ENCODE data around the gene DNAAF1.

The DNAAF1 gene

DNA sequence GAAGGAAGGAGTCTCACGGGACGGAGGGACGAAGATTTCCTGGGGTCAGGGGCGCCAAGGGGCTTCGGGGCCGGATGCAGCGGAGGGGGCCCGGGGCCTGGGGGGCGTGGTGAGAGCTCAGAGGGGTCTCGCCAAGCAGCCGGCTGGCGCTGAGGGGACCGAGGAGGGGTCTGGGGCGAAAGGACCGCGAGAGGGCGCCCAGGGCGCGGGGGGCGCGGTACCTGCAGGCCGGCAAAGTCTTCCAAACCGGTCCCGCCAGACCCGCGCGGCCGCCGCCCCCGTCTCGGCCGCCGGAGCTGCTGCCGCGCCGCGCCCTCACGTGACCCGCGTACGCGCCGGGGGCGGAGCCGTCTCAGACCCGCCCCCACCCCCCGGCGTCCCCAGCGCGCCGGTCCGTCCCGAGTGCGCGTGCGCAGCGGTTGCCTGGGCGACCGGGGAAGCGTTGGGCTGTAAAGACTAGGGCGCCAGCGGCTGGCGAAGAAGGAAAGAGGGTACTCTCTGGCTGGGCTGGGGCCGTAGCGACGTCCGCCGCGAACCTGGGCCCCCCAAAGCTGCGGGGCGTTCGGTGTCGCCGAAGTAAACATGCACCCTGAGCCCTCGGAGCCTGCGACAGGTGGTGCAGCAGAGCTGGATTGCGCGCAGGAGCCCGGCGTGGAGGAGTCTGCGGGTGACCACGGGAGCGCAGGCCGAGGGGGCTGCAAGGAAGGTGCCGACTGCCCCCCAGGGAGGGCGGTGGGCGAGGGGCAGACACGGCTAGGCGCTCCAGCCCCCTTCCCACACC lies at the start of gene DNAAF1, which contains the start of gene HSDL1:
Gene DNAAF1 (plus strand): TSS at position 450 of the 781 bp plus-strand sequence. CDS start 133 bp downstream, at position 583.
Gene HSDL1 (minus strand): TSS at position 319 of the 781 bp plus-strand sequence. CDS start 13,856 bp downstream, outside the sequence.
- TF ChIP-seq CTCF (IDR thresholded peaks at IDR 0.05; ENCODE audit: low read depth, low read length, missing control alignments), result no peak
- peak within 1 kb of the TSS; percentile 82 for H3K4me3 ChIP-seq (ENCODE audit: low read depth, low read length)
- DNase-seq (ENCODE audit: low read depth), result peak; percentile 37

- DNase-seq (ENCODE audit: low read depth), result no peak
- no peak for TF ChIP-seq CTCF (IDR thresholded peaks at IDR 0.05; ENCODE audit: low read depth, low read length, missing control alignments)
- H3K4me3 ChIP-seq (ENCODE audit: low read depth, low read length), result no peak overlapping the region
Observed at GRCh38 chr16:84095466-84095865, 49.6 kb upstream of the DNAAF1 start.

- TF ChIP-seq CTCF (IDR thresholded peaks at IDR 0.05; ENCODE audit: low read depth, low read length, missing control alignments), result no peak
- no peak for DNase-seq (ENCODE audit: low read depth)
- H3K4me3 ChIP-seq (ENCODE audit: low read depth, low read length), result no peak overlapping the region
Observed at GRCh38 chr16:84096447-84097005, 48.6 kb upstream of the DNAAF1 start.

DNA sequence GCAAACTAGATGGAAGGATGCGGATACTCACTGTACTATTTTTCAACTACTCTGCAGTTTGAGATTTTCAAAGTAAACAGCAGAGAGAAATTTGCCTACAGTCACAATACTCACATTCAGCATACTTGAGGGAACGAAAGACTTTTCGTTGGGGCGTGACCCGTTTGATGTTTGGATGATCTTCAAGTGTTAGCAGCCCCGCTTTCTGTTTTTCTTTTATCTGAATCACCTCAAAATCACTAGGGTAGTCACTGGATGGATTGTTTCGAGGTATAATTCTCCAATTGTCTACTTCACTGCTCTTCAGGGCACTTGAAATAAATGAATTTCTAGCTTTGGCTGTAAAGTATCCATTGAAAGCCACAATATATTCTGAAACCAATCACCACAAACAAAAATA lies 46.2 kb upstream of the DNAAF1 start:
- TF ChIP-seq CTCF (IDR thresholded peaks at IDR 0.05; ENCODE audit: low read depth, low read length, missing control alignments), result no peak
- no peak overlapping the region for H3K4me3 ChIP-seq (ENCODE audit: low read depth, low read length)
- DNase-seq (ENCODE audit: low read depth), result no peak

DNA sequence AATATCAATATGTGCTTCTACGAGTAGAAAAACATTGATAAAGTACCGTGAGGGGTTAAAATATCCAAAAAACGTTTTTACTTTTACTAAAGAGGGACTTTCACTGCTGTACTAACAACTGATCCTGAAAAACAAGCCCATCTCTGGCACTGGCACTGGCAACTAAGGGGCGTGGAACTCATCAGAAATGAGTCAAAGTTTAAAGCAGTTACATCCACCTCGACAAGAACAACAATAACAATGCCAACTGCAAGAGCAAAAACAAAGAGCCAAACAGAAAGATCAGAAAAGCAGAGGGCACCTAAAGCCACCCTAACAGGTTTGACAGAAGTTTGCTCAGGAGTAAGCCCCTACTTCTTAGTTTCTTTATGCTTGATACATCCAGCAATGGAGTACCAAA lies 41.4 kb upstream of the DNAAF1 start:
- TF ChIP-seq CTCF (IDR thresholded peaks at IDR 0.05; ENCODE audit: low read depth, low read length, missing control alignments), result no peak
- no peak overlapping the region for H3K4me3 ChIP-seq (ENCODE audit: low read depth, low read length)
- DNase-seq (ENCODE audit: low read depth), result no peak

- TF ChIP-seq CTCF (IDR thresholded peaks at IDR 0.05; ENCODE audit: low read depth, low read length, missing control alignments), result no peak
- no peak for DNase-seq (ENCODE audit: low read depth)
- H3K4me3 ChIP-seq (ENCODE audit: low read depth, low read length), result no peak overlapping the region
Observed at GRCh38 chr16:84104231-84104630, 40.9 kb upstream of the DNAAF1 start.
